ENCODE measurements around the gene CTIF.

Gene CTIF

GRCh38 chr18:48531908-48532307 is 6.9 kb upstream of the CTIF start:
- FAIRE-seq (no peak), DNase-seq (ENCODE audit: low spot score) (no peak)

- no peak for FAIRE-seq
- no peak for DNase-seq (ENCODE audit: low spot score)
Measured at GRCh38 chr18:48533340-48534070, 5.3 kb upstream of the CTIF start.

GRCh38 chr18:48534364-48534763 is 4.5 kb upstream of the CTIF start:
- DNase-seq (ENCODE audit: low spot score) = no peak
- FAIRE-seq = no peak

- DNase-seq (ENCODE audit: low spot score) (no peak), FAIRE-seq (no peak)
Measured at GRCh38 chr18:48535956-48536355, 2.9 kb upstream of the CTIF start.

- DNase-seq (ENCODE audit: low spot score) = no peak
- no peak for FAIRE-seq
Measured at GRCh38 chr18:48536516-48536915, 2.3 kb upstream of the CTIF start.

GRCh38 chr18:48539406-48540250 is 797 bp downstream of the CTIF start:
- DNase-seq (ENCODE audit: low spot score) = no peak
- no peak for FAIRE-seq

- no peak for FAIRE-seq
- DNase-seq (ENCODE audit: low spot score) = no peak
Measured at GRCh38 chr18:48540251-48541025, 1.6 kb downstream of the CTIF start.

- DNase-seq (ENCODE audit: low spot score) (peak; percentile 47), FAIRE-seq (no peak)
Measured at GRCh38 chr18:48541026-48541746, 2.4 kb downstream of the CTIF start.

- FAIRE-seq = no peak
Measured at GRCh38 chr18:48541747-48542400, 3.0 kb downstream of the CTIF start.

GRCh38 chr18:48542513-48543181 is 3.8 kb downstream of the CTIF start:
- FAIRE-seq = no peak
- no peak for DNase-seq (ENCODE audit: low spot score)

More at GRCh38 chr18:48541747-48542400, 3.0 kb downstream of the CTIF start:
- DNase-seq (ENCODE audit: low spot score) = no peak

GRCh38 chr18:48543228-48543627 is 4.4 kb downstream of the CTIF start:
- no peak for DNase-seq (ENCODE audit: low spot score)
- FAIRE-seq = no peak

GRCh38 chr18:48544116-48544515 is 5.3 kb downstream of the CTIF start:
- DNase-seq (ENCODE audit: low spot score) = no peak
- no peak for FAIRE-seq

GRCh38 chr18:48544661-48545415 is 6.0 kb downstream of the CTIF start:
- no peak for DNase-seq (ENCODE audit: low spot score)
- no peak for FAIRE-seq

GRCh38 chr18:48545757-48546321 is 7.0 kb downstream of the CTIF start:
- FAIRE-seq (no peak), DNase-seq (ENCODE audit: low spot score) (no peak)

- no peak for FAIRE-seq
Measured at GRCh38 chr18:48546396-48546795, 7.6 kb downstream of the CTIF start.

GRCh38 chr18:48547531-48547981 is 8.7 kb downstream of the CTIF start:
- FAIRE-seq (no peak), DNase-seq (ENCODE audit: low spot score) (no peak)

More at GRCh38 chr18:48546396-48546795, 7.6 kb downstream of the CTIF start:
- DNase-seq (ENCODE audit: low spot score) = no peak

GRCh38 chr18:48548011-48548771 is 9.4 kb downstream of the CTIF start:
- DNase-seq (ENCODE audit: low spot score) (peak; percentile 41), FAIRE-seq (no peak)

GRCh38 chr18:48548921-48549320 is 10.1 kb downstream of the CTIF start:
- no peak for DNase-seq (ENCODE audit: low spot score)
- no peak for FAIRE-seq
